NCI-H2081 (cell line): ENCODE results near the gene STK32C.
"Not testable (repeated sequence)": the region's sequence is repeated elsewhere in the genome, so short reads cannot be mapped to it uniquely, and the experiment has no call there.

ENCODE experiments used
- DNase-seq, 2 experiments: peaks; one replicate each; lab custom pipeline; 2025; lab: John Stamatoyannopoulos, UW

The STK32C gene

GRCh38 chr10:132307823-132308586 lies at the start of gene STK32C:
TSS of gene STK32C (minus strand) at chr10:132307950. CDS start at chr10:132307833, 117 bp downstream.
- peak; percentile 69 to 84 for DNase-seq

GRCh38 chr10:132356621-132357195 lies 49.0 kb upstream of the STK32C start:
- DNase-seq: no peak

GRCh38 chr10:132355754-132356153 lies 48.0 kb upstream of the STK32C start:
- DNase-seq: no peak

- no peak for DNase-seq
Observed at GRCh38 chr10:132355297-132355696, 47.5 kb upstream of the STK32C start.

- no peak for DNase-seq
Observed at GRCh38 chr10:132354356-132355094, 46.8 kb upstream of the STK32C start.

GRCh38 chr10:132353456-132354355 lies 46.0 kb upstream of the STK32C start:
- DNase-seq: no peak

GRCh38 chr10:132352462-132353308 lies 44.9 kb upstream of the STK32C start:
- not testable (repeated sequence) for DNase-seq

- DNase-seq: no peak
Observed at GRCh38 chr10:132351611-132352010, 43.9 kb upstream of the STK32C start.

- DNase-seq: no peak
Observed at GRCh38 chr10:132350946-132351345, 43.2 kb upstream of the STK32C start.

GRCh38 chr10:132350391-132350790 lies 42.6 kb upstream of the STK32C start:
- DNase-seq: no peak

- DNase-seq: no peak
Observed at GRCh38 chr10:132349766-132350165, 42.0 kb upstream of the STK32C start.

- no peak for DNase-seq
Observed at GRCh38 chr10:132347931-132348267, 40.1 kb upstream of the STK32C start.

GRCh38 chr10:132347211-132347930 lies 39.6 kb upstream of the STK32C start:
- DNase-seq: no peak

GRCh38 chr10:132346806-132347205 lies 39.1 kb upstream of the STK32C start:
- DNase-seq: no peak

- DNase-seq: no peak
Observed at GRCh38 chr10:132345345-132345744, 37.6 kb upstream of the STK32C start.

GRCh38 chr10:132344386-132344785 lies 36.6 kb upstream of the STK32C start:
- DNase-seq: no peak

GRCh38 chr10:132342553-132342952 lies 34.8 kb upstream of the STK32C start:
- DNase-seq: no peak

GRCh38 chr10:132341781-132342180 lies 34.0 kb upstream of the STK32C start:
- DNase-seq: no peak

GRCh38 chr10:132341017-132341416 lies 33.3 kb upstream of the STK32C start:
- DNase-seq: no peak

- no peak for DNase-seq
Observed at GRCh38 chr10:132339276-132339675, 31.5 kb upstream of the STK32C start.
